GM12874 (cell line): Measurements from ENCODE around the gene PPP2R3A.

ENCODE experiments used
- TF ChIP-seq, protein P1 (sequence below): IDR thresholded peaks from 2 replicates; pipeline ENCODE4 v1.5.1; 2011; ENCODE audit warnings: low read depth, mild to moderate bottlenecking, control low read depth, low read length, moderate library complexity; ENCODE audit not compliant: insufficient read depth

Gene PPP2R3A

DNA sequence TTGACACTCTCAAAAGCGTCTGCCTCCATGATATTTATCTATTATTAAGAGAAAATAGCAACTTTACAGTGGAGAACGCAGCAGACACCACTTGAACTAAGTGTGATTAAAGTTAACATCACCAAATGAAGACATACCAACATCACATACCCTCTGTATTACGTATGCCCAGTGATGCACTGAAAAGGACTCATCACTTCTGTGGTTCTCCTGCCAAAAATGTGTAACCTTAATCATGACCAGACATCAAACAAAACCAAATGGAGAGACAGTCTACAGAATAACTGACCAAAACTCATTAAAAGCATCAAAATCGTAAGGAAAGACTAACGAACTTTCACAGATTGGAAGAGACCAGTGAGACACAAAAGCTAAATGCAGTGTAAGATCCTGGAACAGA is 103.2 kb downstream of the PPP2R3A start:
- TF ChIP-seq, protein P1, sequence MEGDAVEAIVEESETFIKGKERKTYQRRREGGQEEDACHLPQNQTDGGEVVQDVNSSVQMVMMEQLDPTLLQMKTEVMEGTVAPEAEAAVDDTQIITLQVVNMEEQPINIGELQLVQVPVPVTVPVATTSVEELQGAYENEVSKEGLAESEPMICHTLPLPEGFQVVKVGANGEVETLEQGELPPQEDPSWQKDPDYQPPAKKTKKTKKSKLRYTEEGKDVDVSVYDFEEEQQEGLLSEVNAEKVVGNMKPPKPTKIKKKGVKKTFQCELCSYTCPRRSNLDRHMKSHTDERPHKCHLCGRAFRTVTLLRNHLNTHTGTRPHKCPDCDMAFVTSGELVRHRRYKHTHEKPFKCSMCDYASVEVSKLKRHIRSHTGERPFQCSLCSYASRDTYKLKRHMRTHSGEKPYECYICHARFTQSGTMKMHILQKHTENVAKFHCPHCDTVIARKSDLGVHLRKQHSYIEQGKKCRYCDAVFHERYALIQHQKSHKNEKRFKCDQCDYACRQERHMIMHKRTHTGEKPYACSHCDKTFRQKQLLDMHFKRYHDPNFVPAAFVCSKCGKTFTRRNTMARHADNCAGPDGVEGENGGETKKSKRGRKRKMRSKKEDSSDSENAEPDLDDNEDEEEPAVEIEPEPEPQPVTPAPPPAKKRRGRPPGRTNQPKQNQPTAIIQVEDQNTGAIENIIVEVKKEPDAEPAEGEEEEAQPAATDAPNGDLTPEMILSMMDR, result no peak

DNA sequence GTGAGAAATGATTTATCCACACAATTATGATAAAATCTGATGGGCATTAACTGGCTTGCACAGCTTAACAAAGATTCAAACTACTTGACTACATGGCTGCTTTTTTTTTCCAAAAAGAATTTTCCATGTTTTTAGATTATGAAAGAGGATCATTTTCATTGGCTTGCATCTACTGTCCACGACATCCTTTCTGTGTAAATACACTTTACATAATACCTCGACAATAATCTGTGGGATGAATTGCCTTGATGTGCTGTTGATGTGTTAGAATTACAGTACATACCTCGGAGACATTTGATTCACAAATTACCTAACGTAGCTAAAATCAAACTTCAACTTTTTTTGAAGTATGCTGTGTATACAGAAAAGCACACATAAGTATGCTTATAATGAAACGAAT is 104.4 kb downstream of the PPP2R3A start:
- TF ChIP-seq, protein P1, result no peak

DNA sequence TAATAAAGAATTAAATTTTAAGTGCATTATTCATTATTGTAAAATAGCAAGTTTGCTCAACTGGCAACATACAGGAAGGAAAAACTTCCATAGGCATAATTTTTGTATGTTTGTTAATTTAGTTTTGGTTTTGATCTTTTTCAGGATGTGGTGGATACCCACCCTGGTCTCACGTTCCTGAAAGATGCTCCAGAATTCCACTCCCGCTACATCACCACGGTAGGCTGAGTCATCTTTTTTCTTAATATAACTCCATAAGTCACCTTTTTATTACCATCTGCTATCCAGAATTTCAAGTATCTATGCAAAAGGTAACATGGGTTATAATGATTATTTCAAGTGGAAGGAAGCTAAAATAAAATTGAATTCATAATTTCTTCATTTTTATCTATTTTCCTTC is 104.8 kb downstream of the PPP2R3A start:
- TF ChIP-seq, protein P1, result no peak

GRCh38 chr3:136070953-136071949 is 105.7 kb downstream of the PPP2R3A start:
- TF ChIP-seq, protein P1, result no peak

DNA sequence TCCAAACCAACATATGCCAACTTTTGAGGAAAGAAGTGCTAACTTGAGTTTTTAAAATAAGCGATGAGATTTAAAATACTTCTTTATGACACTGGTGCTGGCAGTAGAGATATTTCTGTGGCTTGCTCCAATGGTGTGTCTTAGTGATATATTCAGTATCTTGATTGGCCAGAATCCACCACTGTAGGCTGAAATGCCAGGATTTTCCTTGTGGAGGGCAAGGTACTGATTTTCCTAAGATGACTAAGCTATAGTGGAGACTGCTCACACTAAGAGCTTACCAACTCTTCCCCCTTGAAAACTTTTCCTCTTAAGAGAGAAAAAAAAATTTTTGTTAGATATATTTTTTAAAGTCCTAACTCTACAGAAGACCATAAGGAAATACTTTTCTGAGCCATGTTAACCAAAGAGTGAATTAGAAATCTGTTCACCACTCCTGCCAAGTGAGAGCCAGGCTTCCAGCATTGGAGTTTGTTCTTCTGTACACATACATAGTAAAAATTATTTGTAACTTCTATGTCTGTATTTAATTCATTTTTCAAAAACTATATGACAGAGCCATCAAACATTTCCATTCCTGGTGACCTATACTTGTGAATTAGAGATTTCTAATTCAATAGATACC is 109.1 kb downstream of the PPP2R3A start:
- TF ChIP-seq, protein P1, result no peak

DNA sequence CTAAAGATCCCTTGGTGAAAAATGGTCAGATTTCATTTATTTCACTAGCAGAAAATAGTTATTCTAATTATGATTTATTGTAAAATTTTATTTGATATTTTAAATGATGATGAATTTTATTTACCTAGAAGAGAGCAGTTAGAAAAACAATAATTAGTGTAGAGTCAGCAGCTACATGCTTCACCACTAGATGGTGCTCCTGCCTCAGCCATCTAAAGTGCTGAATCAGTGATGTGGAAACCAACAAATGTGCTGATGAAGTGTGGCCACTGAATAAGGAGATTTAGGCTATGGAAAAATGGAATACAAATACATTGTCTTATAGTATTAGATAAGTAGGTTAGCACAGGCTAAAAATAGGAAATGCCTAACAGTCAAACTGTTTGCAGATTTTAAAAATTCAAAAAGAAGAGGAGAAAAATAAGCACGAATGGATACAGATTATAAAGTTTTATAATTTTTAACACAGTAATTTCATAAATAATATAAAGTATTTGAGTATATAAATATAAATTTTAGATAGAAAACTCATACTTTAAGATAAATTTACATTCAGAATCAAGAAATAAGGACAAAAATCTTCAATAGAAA is 109.8 kb downstream of the PPP2R3A start:
- TF ChIP-seq, protein P1, result peak; percentile 74

DNA sequence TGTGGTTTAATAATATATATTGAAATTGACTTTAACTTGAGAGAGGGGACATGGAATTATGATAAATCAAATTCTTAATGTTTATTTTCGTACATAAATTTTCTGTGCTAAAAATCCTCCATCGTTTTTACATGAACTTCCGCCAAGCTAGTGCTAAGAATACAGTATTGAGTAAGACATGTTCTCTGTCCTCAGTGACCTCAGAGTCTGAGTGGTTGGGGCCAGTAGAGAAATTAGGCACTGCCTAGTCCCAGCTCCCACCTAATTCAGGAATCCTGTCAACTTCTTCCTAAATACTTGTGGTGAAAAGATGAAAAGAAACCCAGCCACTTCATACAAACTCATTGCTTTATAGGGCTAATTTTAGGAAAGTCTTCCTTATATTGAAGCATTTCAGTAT is 110.3 kb downstream of the PPP2R3A start:
- TF ChIP-seq, protein P1, result no peak
